ENCODE measurements around the gene HMOX2. TPM values are rescaled to one million over a fixed set of nuclear protein-coding genes. Genes with fewer than 3 reads are reported as not detected.

HMOX2 gene
- total and polyA plus RNA-seq, 9 donors = 25.0 to 73.3 (median 31.6) TPM

GRCh38 chr16:4515611-4516233, 39.5 kb downstream of the HMOX2 start:
- TF ChIP-seq EP300 (IDR thresholded peaks at IDR 0.05) (no peak), CTCF (IDR thresholded peaks at IDR 0.05) (no peak), POLR2A (IDR thresholded peaks at IDR 0.05) (no peak)
- 51 to 59% (median 54%) methylated on average over 5 of the region's 5 CpGs for WGBS, 3 donors
- no peaks in the 10 kb centered on the region for H3K4me1 ChIP-seq (ENCODE audit: insufficient read depth)
- intact Hi-C loops (cut with DNase I) = loop anchor here in 1 of 4 donors (10.0 kb wide), 1 partner anchor 69 kb away; no protein-coding TSS in a partner anchor
- H3K27me3 ChIP-seq = no peaks in the 10 kb centered on the region
- DNase-seq = no peak
- peak overlapping the region in 1 of 2 donors; percentile 52 for H3K27ac ChIP-seq
- H3K9me3 ChIP-seq = no peaks in the 10 kb centered on the region
- no peak overlapping the region for H3K4me3 ChIP-seq
- no peaks in the 10 kb centered on the region for H3K36me3 ChIP-seq

- DNase-seq = no peak
- H3K36me3 ChIP-seq = no peaks in the 10 kb centered on the region
- TF ChIP-seq EP300 (IDR thresholded peaks at IDR 0.05) (no peak), POLR2A (IDR thresholded peaks at IDR 0.05) (no peak), CTCF (IDR thresholded peaks at IDR 0.05) (no peak)
- intact Hi-C loops (cut with DNase I) = loop anchor here in 1 of 4 donors (10.0 kb wide), 1 partner anchor 67 kb away; no protein-coding TSS in a partner anchor
- no peak overlapping the region for H3K4me3 ChIP-seq
- H3K27me3 ChIP-seq = no peaks in the 10 kb centered on the region
- no peaks in the 10 kb centered on the region for H3K4me1 ChIP-seq (ENCODE audit: insufficient read depth)
- H3K9me3 ChIP-seq = no peaks in the 10 kb centered on the region
- 64 to 66% (median 66%) methylated on average over 12 of the region's 12 CpGs for WGBS, 3 donors
- H3K27ac ChIP-seq = no peak overlapping the region
Measured at GRCh38 chr16:4517812-4518680, 41.8 kb downstream of the HMOX2 start.

GRCh38 chr16:4519274-4520058, 43.3 kb downstream of the HMOX2 start:
- Histone ChIP-seq H3K9me3 (no peaks in the 10 kb centered on the region), H3K36me3 (no peaks in the 10 kb centered on the region), H3K4me1 (ENCODE audit: insufficient read depth) (no peaks in the 10 kb centered on the region), H3K27me3 (no peaks in the 10 kb centered on the region), H3K4me3 (no peak overlapping the region), H3K27ac (no peak overlapping the region)
- TF ChIP-seq POLR2A (IDR thresholded peaks at IDR 0.05) (no peak), EP300 (IDR thresholded peaks at IDR 0.05) (no peak), CTCF (IDR thresholded peaks at IDR 0.05) (no peak)
- intact Hi-C loops (cut with DNase I) = loop anchor here in 1 of 4 donors (10.0 kb wide), 1 partner anchor 65 kb away; no protein-coding TSS in a partner anchor
- no peak for DNase-seq
- 86 to 89% (median 87%) methylated on average over 15 of the region's 15 CpGs for WGBS, 3 donors

- Histone ChIP-seq H3K4me3 (no peak overlapping the region), H3K36me3 (no peaks in the 10 kb centered on the region), H3K9me3 (no peaks in the 10 kb centered on the region), H3K27ac (no peak overlapping the region), H3K27me3 (no peaks in the 10 kb centered on the region), H3K4me1 (ENCODE audit: insufficient read depth) (no peaks in the 10 kb centered on the region)
- no peak for DNase-seq
- intact Hi-C loops (cut with DNase I) = no loop called here
- TF ChIP-seq EP300 (IDR thresholded peaks at IDR 0.05) (no peak), POLR2A (IDR thresholded peaks at IDR 0.05) (no peak), CTCF (IDR thresholded peaks at IDR 0.05) (no peak)
- WGBS, 3 donors = 77 to 80% (median 79%) methylated on average over 7 of the region's 7 CpGs
Measured at GRCh38 chr16:4520913-4521312, 44.7 kb downstream of the HMOX2 start.
